ENCODE results near the gene SPSB1.
"Not testable (repeated sequence)": the region's sequence is repeated elsewhere in the genome, so short reads cannot be mapped to it uniquely, and the experiment has no call there.

The SPSB1 gene

GRCh38 chr1:9280015-9280860 is 12.5 kb upstream of the SPSB1 start:
- peak; percentile 59 for DNase-seq

GRCh38 chr1:9281071-9281827 is 11.4 kb upstream of the SPSB1 start:
- DNase-seq = no peak

- peak; percentile 64 for DNase-seq
These were observed 10.6 kb upstream of the SPSB1 start for GRCh38 chr1:9281908-9282695.

- no peak for DNase-seq
These were observed 10.1 kb upstream of the SPSB1 start for GRCh38 chr1:9282696-9282955.

DNA sequence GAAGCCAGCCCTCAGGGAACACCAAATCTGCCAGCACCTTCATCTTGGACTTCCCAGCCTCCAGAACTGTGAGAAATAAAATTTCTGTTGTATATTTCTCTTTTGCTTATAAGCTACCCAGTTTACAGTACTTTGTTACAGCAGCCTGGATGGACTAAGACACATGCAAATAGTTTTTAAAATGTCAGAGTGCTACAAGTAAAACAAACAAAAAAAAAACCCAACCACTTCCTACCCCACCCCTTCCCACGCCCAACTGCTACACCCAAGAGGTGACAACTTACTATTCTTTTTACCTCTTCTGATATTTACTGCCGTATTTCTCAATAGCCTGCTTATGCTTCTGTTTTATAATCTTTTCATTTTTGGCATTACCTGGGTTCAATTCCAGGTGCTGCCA is 8.6 kb upstream of the SPSB1 start:
- DNase-seq = no peak

DNA sequence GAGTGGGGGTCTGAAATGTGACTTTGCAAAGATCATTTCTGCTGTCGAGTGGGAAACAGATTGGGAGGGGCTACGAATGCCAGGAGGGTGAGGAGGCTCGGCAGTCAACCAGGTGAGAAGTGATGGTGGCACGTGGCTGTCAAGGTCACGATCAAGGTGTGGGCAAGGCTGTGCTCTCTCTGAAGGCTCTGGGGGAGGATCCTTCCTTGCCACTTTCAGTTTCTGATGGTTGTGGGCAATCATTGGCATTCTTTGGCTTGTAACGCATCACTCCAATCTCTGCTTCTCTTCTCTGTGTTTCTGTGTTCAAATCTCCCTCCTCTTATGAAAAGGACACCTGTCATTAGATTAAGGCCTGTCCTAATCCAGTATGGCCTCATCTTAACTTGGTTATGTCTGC is 6.1 kb upstream of the SPSB1 start:
- DNase-seq = no peak

DNA sequence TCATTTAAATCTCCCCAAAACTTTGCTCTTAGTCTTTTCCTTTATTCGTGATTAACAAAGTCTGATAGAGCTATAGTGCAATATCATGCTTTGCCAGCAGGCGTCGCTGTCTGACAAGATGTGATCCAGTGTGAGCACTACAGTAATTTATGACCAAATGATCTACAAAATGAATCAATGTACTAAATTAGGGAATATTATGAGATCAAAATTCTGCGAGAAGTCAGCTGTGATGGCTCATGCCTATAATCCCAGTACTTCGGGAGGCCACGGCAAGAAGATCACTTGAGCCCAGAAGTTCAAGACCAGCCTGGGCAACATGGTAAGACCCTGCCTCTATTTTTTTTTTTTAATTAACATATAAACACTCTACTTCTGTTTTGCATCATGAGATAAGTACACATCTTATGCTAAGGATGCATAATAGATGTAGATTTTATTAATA is 3.6 kb upstream of the SPSB1 start:
- no peak for DNase-seq

- no peak for DNase-seq
These were observed 2.8 kb upstream of the SPSB1 start for GRCh38 chr1:9289711-9290485.

DNA sequence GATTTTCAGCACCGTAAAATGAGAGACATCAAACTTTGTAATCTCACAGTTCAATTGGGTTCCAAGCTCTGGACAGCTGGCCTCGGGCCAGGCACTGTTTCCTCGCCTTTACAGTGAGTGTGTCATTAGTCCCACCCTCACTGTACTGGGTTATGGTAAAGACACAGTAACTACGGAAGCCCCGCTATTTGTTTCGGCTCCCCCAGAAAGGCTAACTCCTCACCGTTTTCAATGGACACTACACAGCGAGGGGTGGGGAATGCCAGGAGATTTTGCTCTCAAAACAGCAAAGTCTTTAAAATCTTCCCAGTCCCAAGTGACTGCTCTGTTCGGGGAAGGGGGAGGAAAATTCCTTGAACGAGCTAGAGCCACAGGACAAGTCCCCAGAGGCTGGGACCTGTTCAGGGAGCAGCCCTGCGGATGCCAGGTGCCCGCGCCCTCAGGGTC is 757 bp upstream of the SPSB1 start:
- peak; percentile 79 for DNase-seq

- DNase-seq = no peak
These were observed 493 bp downstream of the SPSB1 start for GRCh38 chr1:9293241-9293532.

DNA sequence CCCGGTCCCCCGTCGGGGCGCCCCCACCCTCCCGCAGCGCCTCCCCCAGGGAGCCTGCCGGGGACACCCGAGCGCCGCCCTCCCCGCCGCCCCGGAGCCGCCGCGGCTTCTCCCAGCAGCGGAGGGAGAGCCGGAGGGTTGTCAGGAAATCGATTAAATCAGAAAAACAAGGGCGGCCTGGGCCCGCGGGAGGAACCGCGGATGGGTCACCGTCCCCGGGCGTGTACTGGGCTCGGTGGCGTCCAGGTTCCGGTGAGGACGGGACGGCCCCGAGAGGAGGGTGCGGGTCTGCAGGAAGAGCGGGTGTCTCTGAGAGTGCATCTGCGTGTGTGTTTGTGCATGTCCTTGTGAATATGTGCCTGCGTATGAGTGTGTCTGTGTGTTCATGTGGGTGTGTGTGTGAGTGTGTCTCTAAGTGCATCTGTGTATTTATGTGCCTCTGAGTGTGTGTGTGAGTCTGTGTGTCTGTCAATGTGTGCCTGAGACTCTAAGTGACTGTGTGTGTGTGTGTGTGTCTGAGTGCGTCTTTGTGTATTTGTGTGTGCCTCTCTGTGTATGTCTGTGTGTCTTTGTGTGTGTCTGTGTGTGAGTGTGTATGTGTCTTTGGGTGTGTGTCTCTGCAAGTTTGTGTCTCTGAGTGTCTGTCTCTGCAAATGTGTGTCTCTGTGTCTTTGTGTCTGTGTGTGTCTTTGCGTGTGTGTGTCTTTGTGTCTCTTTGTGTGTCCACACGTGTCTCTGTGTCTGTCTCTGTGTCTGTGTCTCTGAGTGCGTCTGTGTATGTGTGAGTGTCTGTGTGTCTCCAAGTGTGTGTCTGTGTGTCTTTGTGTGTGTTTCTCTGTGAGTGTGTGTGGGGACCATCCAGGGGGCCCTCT is 1.1 kb downstream of the SPSB1 start:
- no peak for DNase-seq

DNA sequence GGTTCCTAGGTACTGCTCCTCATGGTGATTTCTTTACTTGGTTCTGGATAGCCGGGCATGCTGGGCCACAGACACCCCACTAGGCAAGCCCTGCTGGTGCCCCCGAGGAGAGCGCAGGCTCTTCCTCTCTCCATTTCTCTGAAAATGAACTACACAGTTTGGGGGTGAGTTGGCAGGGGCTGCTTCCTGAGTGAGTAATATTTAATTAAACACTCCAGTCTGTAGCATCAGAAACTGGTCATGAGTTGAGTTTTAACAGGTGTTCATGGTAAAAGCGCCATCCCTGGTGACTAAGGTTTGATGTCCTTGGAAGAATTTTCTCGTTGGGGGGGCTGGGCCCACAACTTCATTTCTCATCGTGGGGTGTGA is 1.7 kb downstream of the SPSB1 start:
- no peak for DNase-seq

DNA sequence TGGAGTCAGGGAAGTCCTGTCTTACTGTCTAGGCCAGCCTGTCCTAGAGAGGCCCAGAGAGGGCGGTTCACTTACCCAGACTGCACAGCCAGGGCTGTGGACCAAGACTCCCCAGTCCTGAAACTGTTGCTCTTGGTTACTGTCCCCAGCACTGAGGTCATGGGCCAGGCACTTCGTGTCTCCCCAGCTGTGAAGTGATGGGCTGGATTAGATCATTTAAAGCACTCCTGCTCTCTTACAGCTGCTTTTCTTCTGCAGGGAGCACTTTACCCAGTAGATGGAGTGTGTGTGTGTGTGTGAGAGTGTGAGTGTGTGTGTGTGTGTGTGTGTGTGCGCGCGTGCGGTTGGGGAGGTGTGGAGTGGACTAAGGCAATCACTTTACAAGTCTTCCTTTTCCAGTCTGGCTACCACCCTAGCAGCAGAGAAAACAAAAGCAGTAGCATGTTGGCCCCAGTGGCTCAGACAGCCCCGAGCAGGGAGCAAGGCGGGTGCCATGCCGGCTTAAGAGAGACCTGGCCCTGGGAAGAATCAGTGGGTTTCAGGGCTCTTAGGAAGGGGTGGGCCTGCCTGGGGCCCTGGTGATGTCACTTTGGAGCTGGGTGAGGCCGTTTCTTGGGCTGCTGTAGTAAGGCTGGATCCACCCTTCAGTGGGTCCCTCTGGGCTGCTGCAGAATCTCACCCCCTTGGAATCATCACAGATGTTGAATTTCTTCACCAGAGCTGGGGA is 2.4 kb downstream of the SPSB1 start:
- peak; percentile 78 for DNase-seq

DNA sequence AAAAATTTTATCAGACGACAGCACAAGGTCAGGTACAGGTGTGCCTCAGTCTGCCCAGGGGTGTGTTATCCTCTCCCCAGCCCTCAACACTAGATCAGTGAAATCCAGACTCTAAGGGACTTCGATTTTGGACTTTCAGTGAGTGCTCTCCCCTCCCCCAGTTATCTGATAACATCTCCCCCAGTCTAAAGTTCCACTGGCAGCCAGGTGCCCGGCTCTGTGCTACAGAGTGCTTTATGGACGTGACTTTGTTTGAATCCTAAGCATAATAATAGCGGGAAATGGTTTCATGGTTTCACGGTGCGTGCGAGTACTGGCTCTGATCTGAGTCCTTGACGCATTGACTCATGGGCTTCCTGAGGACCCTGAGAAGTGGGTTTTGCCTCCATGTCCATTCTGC is 3.2 kb downstream of the SPSB1 start:
- DNase-seq = no peak

DNA sequence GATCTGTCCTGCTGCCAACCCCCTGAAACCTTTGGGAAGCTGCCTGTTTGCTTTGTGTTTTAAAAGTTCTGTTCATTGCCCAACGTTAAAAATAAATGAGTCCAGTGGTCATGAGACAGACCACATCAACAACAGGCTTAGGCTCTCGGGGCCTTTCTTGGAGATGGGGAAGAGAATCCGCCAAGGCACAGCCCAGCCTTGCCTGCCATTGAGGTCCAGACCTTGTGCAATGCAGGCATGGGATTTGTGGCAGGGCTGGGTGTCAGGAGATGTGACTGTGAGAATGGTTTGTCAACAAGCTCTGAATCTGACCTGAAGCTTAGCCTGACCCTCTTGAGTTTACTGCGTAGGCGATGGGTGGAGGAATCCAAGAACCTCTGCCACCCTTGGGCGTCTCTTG is 4.2 kb downstream of the SPSB1 start:
- DNase-seq = no peak

DNA sequence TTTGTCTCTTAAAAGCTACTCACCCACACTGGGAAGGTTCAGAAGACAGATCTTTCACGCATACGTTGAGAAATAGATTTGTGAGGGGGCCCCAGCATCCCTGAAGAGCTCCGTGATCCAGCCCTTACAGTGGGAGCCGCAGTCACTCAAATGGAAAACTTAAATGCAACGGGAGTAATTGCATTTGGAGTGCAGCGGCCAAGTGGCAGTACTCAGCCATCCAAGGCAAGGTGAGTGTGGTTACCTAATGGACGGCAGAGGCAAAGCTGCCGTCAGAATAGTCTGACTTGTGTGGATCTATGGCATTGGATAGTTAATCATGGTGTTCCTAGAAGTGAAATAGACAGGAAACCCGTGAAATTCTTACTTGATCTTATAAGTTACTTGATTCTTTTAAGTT is 5.1 kb downstream of the SPSB1 start:
- no peak for DNase-seq

GRCh38 chr1:9298282-9298681 is 5.6 kb downstream of the SPSB1 start:
- DNase-seq = no peak

DNA sequence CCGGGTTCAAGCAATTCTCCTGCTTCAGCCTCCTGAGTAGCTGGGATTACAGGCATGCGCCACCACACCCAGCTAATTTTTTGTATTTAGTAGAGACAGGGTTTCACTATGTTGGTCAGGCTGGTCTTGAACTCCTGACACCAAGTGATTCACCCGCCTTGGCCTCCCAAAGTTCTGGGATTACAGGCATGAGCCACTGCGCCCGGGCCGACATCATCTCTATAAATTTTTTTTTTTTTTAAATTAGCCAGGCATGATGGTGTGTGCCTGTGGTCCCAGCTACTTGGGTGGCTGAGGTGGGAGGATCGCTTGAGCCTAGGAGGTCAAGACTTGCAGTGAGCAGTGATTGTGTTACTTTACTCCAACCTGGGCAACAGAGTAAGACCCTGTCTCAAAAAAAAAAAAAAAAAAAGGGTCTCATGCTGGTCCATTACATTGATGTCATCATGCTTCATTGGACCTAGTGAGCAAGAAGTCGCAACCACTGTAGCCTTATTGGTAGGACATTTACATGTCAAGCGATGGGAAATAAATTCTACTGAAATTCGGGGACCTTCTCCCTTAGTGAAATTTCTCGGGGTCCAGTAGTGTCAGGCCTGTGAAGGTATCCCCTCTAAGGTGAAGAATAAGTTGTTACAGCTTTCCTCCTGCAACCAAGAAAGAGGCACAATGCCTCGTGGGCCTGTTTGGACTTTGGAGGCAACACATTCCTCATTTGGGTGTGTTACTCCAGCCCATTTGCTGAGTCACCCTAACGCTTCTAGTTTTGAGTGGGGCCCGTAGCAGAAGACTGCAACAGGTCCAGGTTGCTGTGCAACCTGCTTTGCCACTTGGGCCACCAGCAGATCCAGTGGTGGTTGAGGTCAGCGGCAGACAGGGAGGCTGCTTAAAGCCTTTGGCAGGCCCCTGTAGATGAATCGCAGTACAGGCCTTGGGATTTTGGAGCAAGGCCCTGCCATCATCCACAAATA is 7.2 kb downstream of the SPSB1 start:
- not testable (repeated sequence) for DNase-seq

DNA sequence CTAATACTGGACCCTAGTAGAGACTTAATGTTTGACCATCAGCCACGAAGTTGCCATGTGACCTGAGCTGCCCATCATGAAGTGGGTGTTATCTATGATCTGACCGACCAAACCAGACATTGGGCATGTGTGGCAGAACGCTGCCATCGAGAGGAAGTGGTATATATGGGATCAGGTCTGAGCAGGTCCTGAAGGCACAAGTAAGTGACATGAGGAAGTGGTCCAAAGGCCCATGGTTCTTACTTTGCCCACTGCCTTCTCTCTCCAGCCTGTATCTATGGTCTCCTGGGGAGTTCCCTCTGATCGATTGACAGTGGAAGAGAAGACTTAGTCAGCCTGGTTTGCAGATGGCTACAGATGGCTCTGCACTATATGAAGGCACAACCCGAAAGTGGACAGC is 7.9 kb downstream of the SPSB1 start:
- DNase-seq = no peak
